Suprapubic skin (tissue), 3 donors: ENCODE measurements around the gene TP73.

ENCODE experiments used
- POLR2A ChIP-seq, 2 donors: fragments of 450-650 bp; IDR thresholded peaks; one replicate each; pipeline ENCODE4 v1.6.1; 2017; ENCODE audit warnings: antibody characterized with exemption in 2 of 2, mild to moderate bottlenecking in 2 of 2, moderate library complexity in 2 of 2
- TF ChIP-seq, protein P1 (sequence below), 2 donors: fragments of 200-600 bp in 1 of 2; fragments of 450-650 bp in 1 of 2; sonication (generic) in 1 of 2; IDR thresholded peaks; one replicate each; pipeline ENCODE4 v1.5.1; 2016 to 2019; ENCODE audit warnings: antibody characterized with exemption in 2 of 2, mild to moderate bottlenecking in 1 of 2, moderate library complexity in 1 of 2

DNA sequence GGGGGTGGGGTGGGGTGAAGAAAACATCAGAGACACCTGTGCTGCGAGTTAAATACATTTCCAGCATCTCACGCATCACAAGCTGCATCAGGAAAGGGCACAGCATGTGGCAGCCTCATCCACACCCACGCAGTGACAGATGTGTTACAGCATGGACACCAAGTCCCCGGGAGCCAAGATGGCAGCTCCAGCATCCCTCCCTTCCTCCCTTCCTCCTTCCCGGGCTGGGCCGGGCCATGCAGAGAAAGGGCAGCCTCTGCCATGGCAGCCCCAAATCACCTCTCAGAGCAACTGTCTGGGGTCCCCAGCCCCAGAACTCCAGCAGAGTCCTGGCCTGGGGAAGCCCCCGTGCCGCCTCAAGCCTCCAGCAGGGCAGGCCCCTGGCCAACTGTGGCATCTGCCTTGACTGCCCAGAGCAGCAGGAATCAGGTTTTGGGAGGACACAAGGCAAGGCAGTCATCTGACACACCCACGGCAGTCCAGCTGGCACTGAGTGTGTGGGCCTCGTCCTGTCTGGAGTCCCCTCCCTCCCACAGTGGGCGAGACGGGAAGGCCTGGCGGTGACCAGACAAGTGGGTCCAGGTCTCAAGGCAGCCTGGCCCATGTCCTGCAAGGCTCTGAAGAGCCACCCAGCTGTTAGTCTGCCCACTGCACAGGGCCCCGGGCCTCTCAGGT is 126.4 kb downstream of the TP73 start:
- no peak for TF ChIP-seq POLR2A (IDR thresholded peaks at IDR 0.05)
- TF ChIP-seq, protein P1, sequence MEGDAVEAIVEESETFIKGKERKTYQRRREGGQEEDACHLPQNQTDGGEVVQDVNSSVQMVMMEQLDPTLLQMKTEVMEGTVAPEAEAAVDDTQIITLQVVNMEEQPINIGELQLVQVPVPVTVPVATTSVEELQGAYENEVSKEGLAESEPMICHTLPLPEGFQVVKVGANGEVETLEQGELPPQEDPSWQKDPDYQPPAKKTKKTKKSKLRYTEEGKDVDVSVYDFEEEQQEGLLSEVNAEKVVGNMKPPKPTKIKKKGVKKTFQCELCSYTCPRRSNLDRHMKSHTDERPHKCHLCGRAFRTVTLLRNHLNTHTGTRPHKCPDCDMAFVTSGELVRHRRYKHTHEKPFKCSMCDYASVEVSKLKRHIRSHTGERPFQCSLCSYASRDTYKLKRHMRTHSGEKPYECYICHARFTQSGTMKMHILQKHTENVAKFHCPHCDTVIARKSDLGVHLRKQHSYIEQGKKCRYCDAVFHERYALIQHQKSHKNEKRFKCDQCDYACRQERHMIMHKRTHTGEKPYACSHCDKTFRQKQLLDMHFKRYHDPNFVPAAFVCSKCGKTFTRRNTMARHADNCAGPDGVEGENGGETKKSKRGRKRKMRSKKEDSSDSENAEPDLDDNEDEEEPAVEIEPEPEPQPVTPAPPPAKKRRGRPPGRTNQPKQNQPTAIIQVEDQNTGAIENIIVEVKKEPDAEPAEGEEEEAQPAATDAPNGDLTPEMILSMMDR (IDR thresholded peaks at IDR 0.05), result no peak
